Right atrium auricular region (tissue), 2 donors: ENCODE results near the gene NKD2. TPM values are rescaled to one million over a fixed set of nuclear protein-coding genes. Genes with fewer than 3 reads are reported as not detected.

Experiments
- DNase-seq: peaks from one replicate; pipeline ENCODE4 v3.0.0-alpha.2; 2019; ENCODE audit warnings: low spot score
- H3K27ac ChIP-seq, 2 donors: fragments of 200-600 bp; sonication (generic); 1 replicate in 1 of 2; 2 replicates in 1 of 2; pipeline ENCODE4 v1.5.1; 2016 to 2019
- H3K27me3 ChIP-seq, 2 donors: fragments of 200-600 bp; sonication (generic); one replicate each; pipeline versions ENCODE4 v1.5.1 to v1.6.0; 2017 to 2019
- H3K36me3 ChIP-seq: fragments of 200-600 bp; sonication (generic); one replicate; pipeline ENCODE4 v1.5.1; 2016
- H3K4me1 ChIP-seq, 2 donors: fragments of 200-600 bp; sonication (generic); one replicate each; pipeline versions ENCODE4 v1.5.1 to v1.6.0; 2017 to 2019
- H3K4me3 ChIP-seq, 2 donors: fragments of 200-600 bp; sonication (generic); 1 replicate in 1 of 2; 2 replicates in 1 of 2; pipeline ENCODE4 v1.5.1; 2017 to 2019; ENCODE audit warnings: mild to moderate bottlenecking in 1 of 2, moderate library complexity in 1 of 2
- H3K9me3 ChIP-seq, 2 donors: fragments of 200-600 bp; sonication (generic); one replicate each; pipeline ENCODE4 v1.5.1; 2019
- total RNA-seq, 2 donors: library from RNA; depleted of rRNA; stranded (reverse); fragments of >200 nt; gene quantifications; one replicate each; pipeline ENCODE4 v1.1.0, GENCODE V29; 2016
- TF ChIP-seq, protein P1 (sequence below), 2 donors: fragments of 200-600 bp; sonication (generic); IDR thresholded peaks; one replicate each; pipeline ENCODE4 v1.5.1; 2019; ENCODE audit warnings: antibody characterized with exemption in 2 of 2

Gene NKD2
- total RNA-seq, 2 donors from 2014 or later: 2.4 to 2.8 TPM

GRCh38 chr5:1032011-1032410, 23.4 kb downstream of the NKD2 start:
- H3K9me3 ChIP-seq: no peaks in the 10 kb centered on the region
- H3K36me3 ChIP-seq: no peaks in the 10 kb centered on the region
- no peak for DNase-seq
- no peak overlapping the region for H3K4me3 ChIP-seq
- no peaks in the 10 kb centered on the region for H3K27me3 ChIP-seq
- H3K4me1 ChIP-seq: no peaks in the 10 kb centered on the region
- no peak overlapping the region for H3K27ac ChIP-seq
- TF ChIP-seq, protein P1, sequence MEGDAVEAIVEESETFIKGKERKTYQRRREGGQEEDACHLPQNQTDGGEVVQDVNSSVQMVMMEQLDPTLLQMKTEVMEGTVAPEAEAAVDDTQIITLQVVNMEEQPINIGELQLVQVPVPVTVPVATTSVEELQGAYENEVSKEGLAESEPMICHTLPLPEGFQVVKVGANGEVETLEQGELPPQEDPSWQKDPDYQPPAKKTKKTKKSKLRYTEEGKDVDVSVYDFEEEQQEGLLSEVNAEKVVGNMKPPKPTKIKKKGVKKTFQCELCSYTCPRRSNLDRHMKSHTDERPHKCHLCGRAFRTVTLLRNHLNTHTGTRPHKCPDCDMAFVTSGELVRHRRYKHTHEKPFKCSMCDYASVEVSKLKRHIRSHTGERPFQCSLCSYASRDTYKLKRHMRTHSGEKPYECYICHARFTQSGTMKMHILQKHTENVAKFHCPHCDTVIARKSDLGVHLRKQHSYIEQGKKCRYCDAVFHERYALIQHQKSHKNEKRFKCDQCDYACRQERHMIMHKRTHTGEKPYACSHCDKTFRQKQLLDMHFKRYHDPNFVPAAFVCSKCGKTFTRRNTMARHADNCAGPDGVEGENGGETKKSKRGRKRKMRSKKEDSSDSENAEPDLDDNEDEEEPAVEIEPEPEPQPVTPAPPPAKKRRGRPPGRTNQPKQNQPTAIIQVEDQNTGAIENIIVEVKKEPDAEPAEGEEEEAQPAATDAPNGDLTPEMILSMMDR (IDR thresholded peaks at IDR 0.05): no peak

- no peaks in the 10 kb centered on the region for H3K9me3 ChIP-seq
- H3K4me1 ChIP-seq: no peaks in the 10 kb centered on the region
- no peak for DNase-seq
- TF ChIP-seq, protein P1 (IDR thresholded peaks at IDR 0.05): no peak
- H3K4me3 ChIP-seq: no peak overlapping the region
- H3K27ac ChIP-seq: no peak overlapping the region
- no peaks in the 10 kb centered on the region for H3K36me3 ChIP-seq
- H3K27me3 ChIP-seq: no peaks in the 10 kb centered on the region
Measured at GRCh38 chr5:1032551-1033027, 24.0 kb downstream of the NKD2 start.

GRCh38 chr5:1033178-1033577, 24.6 kb downstream of the NKD2 start:
- Histone ChIP-seq H3K4me3 (no peak overlapping the region), H3K27me3 (no peaks in the 10 kb centered on the region), H3K27ac (no peak overlapping the region), H3K36me3 (no peaks in the 10 kb centered on the region), H3K9me3 (no peaks in the 10 kb centered on the region), H3K4me1 (no peaks in the 10 kb centered on the region)
- TF ChIP-seq, protein P1 (IDR thresholded peaks at IDR 0.05): no peak
- DNase-seq: no peak

DNA sequence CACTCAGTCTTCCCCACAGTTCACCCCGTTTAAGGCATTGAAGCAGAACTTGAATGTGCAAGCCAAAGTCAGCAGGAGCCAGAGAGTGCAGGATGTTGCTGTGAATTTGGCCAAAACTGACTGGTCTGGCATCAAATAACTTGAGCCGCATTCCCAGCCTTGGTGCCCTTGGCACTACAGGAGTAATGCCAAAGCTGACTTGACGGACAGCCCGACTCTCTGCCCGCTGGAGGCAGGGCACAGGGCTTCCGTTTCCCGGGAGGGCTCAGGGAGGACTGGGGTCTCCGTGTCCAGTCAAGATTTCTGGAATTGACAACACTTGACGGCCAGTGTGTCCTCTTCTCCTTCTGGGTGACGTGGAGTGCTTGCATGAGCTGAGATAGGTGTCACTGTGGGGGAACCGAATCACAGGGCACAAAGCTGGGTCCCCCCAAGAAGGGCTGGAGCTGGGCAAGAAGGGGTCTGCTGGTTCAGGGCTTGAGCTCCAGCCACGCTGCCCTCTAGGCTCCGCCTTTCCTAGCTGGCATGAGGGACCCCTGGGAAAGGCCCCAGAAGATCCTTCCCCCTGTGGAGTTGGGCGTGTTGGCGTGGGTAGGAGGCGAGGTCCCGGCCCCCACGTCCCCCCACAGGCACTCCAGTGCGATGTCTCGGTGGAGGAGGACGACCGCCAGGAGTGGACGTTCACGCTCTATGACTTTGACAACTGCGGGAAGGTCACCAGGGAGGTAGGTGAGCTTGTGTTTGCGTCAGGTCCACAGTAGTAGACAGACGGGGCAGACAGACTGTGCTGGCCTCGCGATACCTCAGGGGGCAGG, 25.2 kb downstream of the NKD2 start:
- no peak for DNase-seq
- Histone ChIP-seq H3K4me1 (no peaks in the 10 kb centered on the region), H3K4me3 (no peak overlapping the region), H3K27ac (no peak overlapping the region), H3K27me3 (no peaks in the 10 kb centered on the region), H3K36me3 (no peaks in the 10 kb centered on the region), H3K9me3 (no peaks in the 10 kb centered on the region)
- TF ChIP-seq, protein P1 (IDR thresholded peaks at IDR 0.05): no peak

DNA sequence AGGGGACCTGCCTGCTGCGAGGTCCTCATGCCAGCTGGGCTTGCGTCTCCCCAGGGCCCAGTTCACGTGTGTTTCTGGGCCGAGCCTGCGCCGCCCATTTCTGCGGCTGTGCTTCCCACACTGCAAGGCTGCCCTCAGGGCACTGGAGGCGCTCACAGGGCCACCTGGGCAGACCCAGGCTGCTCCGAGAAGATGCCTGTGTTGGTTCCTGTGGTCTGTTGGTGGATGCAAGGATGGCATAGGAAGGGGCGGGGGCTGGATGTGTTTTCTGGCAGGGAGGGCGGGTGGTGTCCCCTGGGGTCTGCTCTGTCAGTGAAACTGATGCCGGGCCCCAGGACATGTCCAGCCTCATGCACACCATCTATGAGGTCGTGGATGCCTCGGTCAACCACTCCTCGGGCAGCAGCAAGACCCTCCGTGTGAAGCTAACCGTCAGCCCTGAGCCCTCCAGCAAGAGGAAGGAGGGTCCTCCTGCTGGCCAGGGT, 25.9 kb downstream of the NKD2 start:
- H3K4me3 ChIP-seq: no peak overlapping the region
- H3K9me3 ChIP-seq: no peaks in the 10 kb centered on the region
- H3K4me1 ChIP-seq: no peaks in the 10 kb centered on the region
- H3K36me3 ChIP-seq: no peaks in the 10 kb centered on the region
- DNase-seq: no peak
- TF ChIP-seq, protein P1 (IDR thresholded peaks at IDR 0.05): no peak
- H3K27ac ChIP-seq: no peak overlapping the region
- H3K27me3 ChIP-seq: no peaks in the 10 kb centered on the region
